HepG2 (cell line): ENCODE results near the gene PPOX. TPM values are rescaled to one million over a fixed set of nuclear protein-coding genes. Genes with fewer than 3 reads are reported as not detected.

ENCODE experiments used
- ATAC-seq: fragments of 200-7000 bp; cut with Tn5 transposase; 3 replicates; pipeline ENCODE4 v1.9.1; 2020; ENCODE audit warnings: mild to moderate bottlenecking, moderate library complexity
- BruUV-seq: library from RNA; stranded (reverse); fragments of 400-500 nt; replicated peaks from 2 replicates; lab custom pipeline; 2021; lab: Mats Ljungman, UMichigan
- CTCF ChIA-PET: fragments of 300-600 bp; formaldehyde crosslinking; extraction: SDS; loops from one replicate; lab custom pipeline; 2021; ENCODE audit warnings: low total read pairs, inconsistent platforms, low intra/inter-chr PET ratio; lab: Yijun Ruan, JAX
- POLR2A ChIA-PET: fragments of 350-600 bp; sonication (Branson Sonifier 250); formaldehyde crosslinking; loops from one replicate; lab custom pipeline; 2020; ENCODE audit warnings: antibody characterized with exemption, inconsistent platforms; lab: Yijun Ruan, JAX
- DNase-seq: peaks from one replicate; pipeline ENCODE4 v3.0.0-alpha.2; 2015; ENCODE audit warnings: low spot score
- FAIRE-seq: peaks from 3 replicates; lab custom pipeline; 2011; peaks lifted over from hg19 to GRCh38; lab: Jason Lieb, UNC
- H2AFZ ChIP-seq: one replicate; pipeline ENCODE4 v1.6.1; 2011; ENCODE audit warnings: low read length, inconsistent platforms
- H3K27ac ChIP-seq: fragments of 300-600 bp; 3 replicates; pipeline ENCODE4 v1.8.0; 2011; ENCODE audit warnings: mixed run types, mild to moderate bottlenecking, mixed read lengths, low read length, inconsistent platforms; ENCODE audit not compliant: insufficient read depth; ENCODE audit errors: extremely low read length
- H3K27me3 ChIP-seq, 2 experiments: fragments of 200-600 bp in 1 of 2; 2 replicates in 1 of 2; 3 replicates in 1 of 2; pipeline versions ENCODE4 v1.6.0 to v1.8.0; 2011; ENCODE audit warnings: low read length in 2 of 2, mild to moderate bottlenecking in 2 of 2, moderate library complexity in 2 of 2, inconsistent platforms in 1 of 2; ENCODE audit not compliant: insufficient read depth in 2 of 2, control insufficient read depth in 1 of 2
- H3K36me3 ChIP-seq, 2 experiments: fragments of 200-600 bp in 1 of 2; replicated peaks in 1 of 2; 2 replicates in 1 of 2; 3 replicates in 1 of 2; pipeline versions ENCODE4 v1.5.1 to v1.8.0; 2011; ENCODE audit warnings: low read length in 2 of 2, inconsistent platforms in 1 of 2; ENCODE audit not compliant: insufficient read depth in 2 of 2, control insufficient read depth in 1 of 2
- H3K4me1 ChIP-seq: 2 replicates; pipeline ENCODE4 v1.5.1; 2012; ENCODE audit warnings: low read length, inconsistent platforms; ENCODE audit not compliant: insufficient read depth
- H3K4me2 ChIP-seq: 2 replicates; pipeline ENCODE4 v1.6.0; 2011; ENCODE audit warnings: low read depth, low read length, inconsistent platforms
- H3K4me3 ChIP-seq, 3 experiments: fragments of 200-600 bp in 1 of 3; sonication (generic), shearing (Covaris generic) in 1 of 3; replicated peaks in 1 of 3; 2 replicates each; pipeline ENCODE4 v1.5.1; 2011 to 2016; ENCODE audit warnings: low read length in 3 of 3, inconsistent platforms in 2 of 3, low read depth in 2 of 3, mild to moderate bottlenecking in 2 of 3, control low read depth in 1 of 3, mixed read lengths in 1 of 3; ENCODE audit not compliant: insufficient read depth in 1 of 3
- H3K79me2 ChIP-seq: one replicate; pipeline ENCODE4 v1.6.1; 2011; ENCODE audit warnings: low read length, inconsistent platforms; ENCODE audit not compliant: insufficient read depth
- H3K9ac ChIP-seq: 2 replicates; pipeline ENCODE4 v1.6.0; 2011; ENCODE audit warnings: mild to moderate bottlenecking, low read depth, low read length, inconsistent platforms; ENCODE audit not compliant: insufficient read depth
- H3K9me3 ChIP-seq: 2 replicates; pipeline ENCODE4 v1.5.1; 2012; ENCODE audit warnings: mild to moderate bottlenecking, low read length
- H4K20me1 ChIP-seq: 2 replicates; pipeline ENCODE4 v1.6.0; 2011; ENCODE audit warnings: inconsistent platforms, mild to moderate bottlenecking, low read length, moderate library complexity; ENCODE audit not compliant: insufficient read depth
- MAFF ChIP-seq: IDR thresholded peaks from 2 replicates; pipeline ENCODE4 v1.6.1; 2011; ENCODE audit warnings: low read depth, low read length, improper control_type of control experiment
- TAF1 ChIP-seq: sonication (generic); formaldehyde crosslinking; IDR thresholded peaks from 2 replicates; pipeline ENCODE4 v1.4.0; 2020; ENCODE audit warnings: missing genetic modification reagents
- ZNF143 ChIP-seq: sonication (generic); formaldehyde crosslinking; IDR thresholded peaks from 2 replicates; pipeline ENCODE4 v1.4.0; 2020; ENCODE audit warnings: missing genetic modification reagents
- ZNF468 ChIP-seq: sonication (generic); formaldehyde crosslinking; IDR thresholded peaks from 2 replicates; pipeline ENCODE4 v1.8.0; 2022; ENCODE audit warnings: mild to moderate bottlenecking, moderate library complexity, missing genetic modification reagents
- WGBS: methylation state at CpG from one replicate; pipeline ENCODE4 v1.1.6; 2017; ENCODE audit warnings: low lambda C conversion rate; 5-methylcytosine and 5-hydroxymethylcytosine counted together
- in situ Hi-C: cut with HindIII; loops from 2 replicates; pipeline ENCODE4 v1.10.0; 2017; ENCODE audit warnings: low pct_unique_long_range_greater_than_20kb; ENCODE audit not compliant: extremely low pct_ligation_motif_present
- intact Hi-C: fragments of 100-400 bp; cut with micrococcal nuclease; formaldehyde crosslinking; loops from one replicate; pipeline ENCODE4 v1.10.0; 2022; ENCODE audit not compliant: unreplicated experiment
- polyA plus RNA-seq, 8 experiments: library from polyadenylated mRNA; depleted of rRNA in 3 of 8; stranded (reverse) in 7 of 8; unstranded in 1 of 8; fragments of >200 nt; fragmentation: Illumina TruSeq in 4 of 8; extraction: Trizol in 4 of 8; gene quantifications; 2 replicates each; pipeline versions ENCODE4 v1.2.1 to v1.2.3, GENCODE V29; 2011 to 2016; ENCODE audit warnings: low read depth in 4 of 8, missing spikeins in 1 of 8, mixed read lengths in 1 of 8; ENCODE audit not compliant: insufficient read depth in 1 of 8
- total RNA-seq, 5 experiments: library from RNA; depleted of rRNA; stranded (reverse); fragments of >200 nt; fragmentation: Illumina TruSeq; extraction: Trizol; gene quantifications; 2 replicates each; pipeline ENCODE4 v1.2.3, GENCODE V29; 2016; ENCODE audit warnings: low read depth in 1 of 5
- TF ChIP-seq, protein P1 (sequence below): sonication (generic); formaldehyde crosslinking; IDR thresholded peaks from 2 replicates; pipeline ENCODE4 v1.4.0; 2020; ENCODE audit warnings: missing genetic modification reagents
- TF ChIP-seq, protein P2 (sequence below): sonication (generic); formaldehyde crosslinking; IDR thresholded peaks from 2 replicates; pipeline ENCODE4 v1.4.0; 2020; ENCODE audit warnings: mild to moderate bottlenecking, low read depth, missing genetic modification reagents
- TF ChIP-seq, protein P3 (sequence below): sonication (generic); formaldehyde crosslinking; IDR thresholded peaks from 2 replicates; pipeline ENCODE4 v1.5.0; 2020; ENCODE audit warnings: mild to moderate bottlenecking, missing genetic modification reagents

The PPOX gene
- total and polyA plus RNA-seq, 2 of the 13 experiments (the other 11 are each of a cell fraction or from before 2014, with no cell fraction given), result 15.5 to 27.7 TPM

DNA sequence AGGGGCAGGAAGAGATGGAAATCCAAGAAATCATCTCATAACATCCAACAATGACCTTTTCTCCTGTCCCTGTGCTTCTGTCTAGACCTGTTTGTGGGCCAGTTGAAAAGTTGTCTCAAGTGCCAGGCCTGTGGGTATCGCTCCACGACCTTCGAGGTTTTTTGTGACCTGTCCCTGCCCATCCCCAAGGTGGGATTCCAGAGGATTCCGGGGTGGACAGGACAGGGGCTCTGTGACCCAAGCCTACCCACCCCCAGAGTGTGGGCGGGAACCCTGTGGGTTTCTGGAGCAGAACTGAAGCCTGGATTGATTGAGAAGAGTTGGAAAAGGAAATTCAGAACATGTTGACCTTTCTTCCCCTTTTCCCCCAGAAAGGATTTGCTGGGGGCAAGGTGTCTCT, 2.4 kb upstream of the PPOX start (continued):
- TF ChIP-seq, protein P1, sequence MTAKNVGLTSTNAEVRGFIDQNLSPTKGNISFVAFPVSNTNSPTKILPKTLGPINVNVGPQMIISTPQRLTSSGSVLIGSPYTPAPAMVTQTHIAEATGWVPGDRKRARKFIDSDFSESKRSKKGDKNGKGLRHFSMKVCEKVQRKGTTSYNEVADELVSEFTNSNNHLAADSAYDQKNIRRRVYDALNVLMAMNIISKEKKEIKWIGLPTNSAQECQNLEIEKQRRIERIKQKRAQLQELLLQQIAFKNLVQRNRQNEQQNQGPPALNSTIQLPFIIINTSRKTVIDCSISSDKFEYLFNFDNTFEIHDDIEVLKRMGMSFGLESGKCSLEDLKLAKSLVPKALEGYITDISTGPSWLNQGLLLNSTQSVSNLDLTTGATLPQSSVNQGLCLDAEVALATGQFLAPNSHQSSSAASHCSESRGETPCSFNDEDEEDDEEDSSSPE (CRISPR knock-in tag), result no peak
- TF ChIP-seq, protein P2, sequence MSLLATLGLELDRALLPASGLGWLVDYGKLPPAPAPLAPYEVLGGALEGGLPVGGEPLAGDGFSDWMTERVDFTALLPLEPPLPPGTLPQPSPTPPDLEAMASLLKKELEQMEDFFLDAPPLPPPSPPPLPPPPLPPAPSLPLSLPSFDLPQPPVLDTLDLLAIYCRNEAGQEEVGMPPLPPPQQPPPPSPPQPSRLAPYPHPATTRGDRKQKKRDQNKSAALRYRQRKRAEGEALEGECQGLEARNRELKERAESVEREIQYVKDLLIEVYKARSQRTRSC (CRISPR knock-in tag), result no peak
- TF ChIP-seq ZNF468 (CRISPR knock-in tag) (no peak), TAF1 (no peak), ZNF143 (CRISPR knock-in tag) (no peak)

DNA sequence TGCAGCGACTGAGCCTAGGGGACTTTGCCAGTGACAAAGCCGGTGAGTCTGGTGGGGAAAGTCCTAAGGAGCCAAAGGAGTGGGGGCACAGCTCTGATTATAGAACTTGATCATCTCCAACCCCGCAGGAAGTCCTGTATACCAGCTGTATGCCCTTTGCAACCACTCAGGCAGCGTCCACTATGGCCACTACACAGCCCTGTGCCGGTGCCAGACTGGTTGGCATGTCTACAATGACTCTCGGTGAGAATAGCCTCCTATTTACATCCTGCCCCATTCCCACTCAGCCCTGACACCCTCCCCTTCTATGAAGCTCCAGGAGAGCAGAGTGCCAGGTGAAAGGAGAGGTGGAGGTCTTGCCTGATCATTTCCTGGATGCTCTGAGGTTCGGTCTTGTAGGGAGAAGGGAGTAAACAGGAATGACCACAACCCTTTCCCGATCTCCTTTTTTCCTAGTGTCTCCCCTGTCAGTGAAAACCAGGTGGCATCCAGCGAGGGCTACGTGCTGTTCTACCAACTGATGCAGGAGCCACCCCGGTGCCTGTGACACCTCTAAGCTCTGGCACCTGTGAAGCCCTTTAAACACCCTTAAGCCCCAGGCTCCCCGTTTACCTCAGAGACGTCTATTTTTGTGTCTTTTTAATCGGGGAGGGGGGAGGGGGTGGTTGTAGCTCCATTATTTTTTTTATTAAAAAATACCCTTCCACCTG, 1.2 kb upstream of the PPOX start:
- WGBS, result 72% methylated on average over 13 of the region's 14 CpGs
- POLR2A ChIA-PET, result interaction anchor here (0.9 to 2.9 kb wide), 12 partner anchors 11 to 222 kb away, joined by 3 to 30 read pairs (median 6); partner anchors contain the start of genes APOA2, B4GALT3, DEDD and NDUFS2
- Histone ChIP-seq H3K27ac (peak overlapping the region; percentile 62), H3K4me1 (peaks cover 34% of the 10 kb centered on the region), H3K27me3 (no peaks in the 10 kb centered on the region), H3K9me3 (no peaks in the 10 kb centered on the region), H2AFZ (no peak overlapping the region), H3K9ac (peak overlapping the region; percentile 80; the same call in 1 of the 2 replicates), H3K4me3 (peak overlapping the region; percentile 54 to 88 (median 55); a peak in 4 of 6 replicates), H4K20me1 (no peaks in the 10 kb centered on the region), H3K79me2 (peaks cover 5% of the 10 kb centered on the region), H3K36me3 (peaks cover 12 to 34% of the 10 kb centered on the region in 2 experiments; a peak in 4 of 5 replicates), H3K4me2 (peak overlapping the region; percentile 84)
- intact Hi-C loops (no loop called here), in situ Hi-C loops (no loop called here)
- ATAC-seq (no peak), FAIRE-seq (no peak), DNase-seq (no peak)
- TF ChIP-seq MAFF, result no peak
- TF ChIP-seq, protein P3, sequence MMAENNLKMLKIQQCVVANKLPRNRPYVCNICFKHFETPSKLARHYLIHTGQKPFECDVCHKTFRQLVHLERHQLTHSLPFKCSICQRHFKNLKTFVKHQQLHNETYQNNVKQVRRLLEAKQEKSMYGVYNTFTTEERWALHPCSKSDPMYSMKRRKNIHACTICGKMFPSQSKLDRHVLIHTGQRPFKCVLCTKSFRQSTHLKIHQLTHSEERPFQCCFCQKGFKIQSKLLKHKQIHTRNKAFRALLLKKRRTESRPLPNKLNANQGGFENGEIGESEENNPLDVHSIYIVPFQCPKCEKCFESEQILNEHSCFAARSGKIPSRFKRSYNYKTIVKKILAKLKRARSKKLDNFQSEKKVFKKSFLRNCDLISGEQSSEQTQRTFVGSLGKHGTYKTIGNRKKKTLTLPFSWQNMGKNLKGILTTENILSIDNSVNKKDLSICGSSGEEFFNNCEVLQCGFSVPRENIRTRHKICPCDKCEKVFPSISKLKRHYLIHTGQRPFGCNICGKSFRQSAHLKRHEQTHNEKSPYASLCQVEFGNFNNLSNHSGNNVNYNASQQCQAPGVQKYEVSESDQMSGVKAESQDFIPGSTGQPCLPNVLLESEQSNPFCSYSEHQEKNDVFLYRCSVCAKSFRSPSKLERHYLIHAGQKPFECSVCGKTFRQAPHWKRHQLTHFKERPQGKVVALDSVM, result no peak
- CTCF ChIA-PET, result no interaction called here
- BruUV-seq, result no TSS peak
